H1 (cell line): ENCODE data around the gene RAB26. TPM values are rescaled to one million over a fixed set of nuclear protein-coding genes. Genes with fewer than 3 reads are reported as not detected.

Experiments used
- CTBP2 ChIP-seq: IDR thresholded peaks from 2 replicates; pipeline ENCODE4 v1.7.0; 2011; ENCODE audit warnings: borderline replicate concordance, mild to moderate bottlenecking, moderate library complexity, mixed read lengths, low read length; ENCODE audit not compliant: insufficient read depth, insufficient read length
- JUN ChIP-seq: IDR thresholded peaks from 2 replicates; pipeline ENCODE4 v1.6.1; 2011; ENCODE audit warnings: low read depth, mild to moderate bottlenecking, improper control_type of control experiment, low read length
- NRF1 ChIP-seq: IDR thresholded peaks from 2 replicates; pipeline ENCODE4 v1.6.1; 2011; ENCODE audit warnings: mild to moderate bottlenecking, low read depth, low read length, improper control_type of control experiment
- RFX5 ChIP-seq: IDR thresholded peaks from 2 replicates; pipeline ENCODE4 v1.6.1; 2011; ENCODE audit warnings: low read depth, low read length, improper control_type of control experiment, borderline replicate concordance
- SIN3A ChIP-seq, 2 experiments: IDR thresholded peaks in 1 of 2; conservative IDR thresholded peaks in 1 of 2; 2 replicates each; pipeline ENCODE4 v1.6.1; 2011 to 2012; ENCODE audit warnings: low read length in 2 of 2, improper control_type of control experiment in 1 of 2, low read depth in 1 of 2, mild to moderate bottlenecking in 1 of 2
- SUZ12 ChIP-seq: fragments of 200-600 bp; sonication (generic); IDR thresholded peaks from 2 replicates; pipeline ENCODE4 v1.6.1; 2012; ENCODE audit warnings: mild to moderate bottlenecking, inconsistent platforms, low read length, moderate library complexity, mixed read lengths
- TAF7 ChIP-seq: optimal IDR thresholded peaks from 2 replicates; pipeline ENCODE3; 2011; ENCODE audit warnings: low read depth, mild to moderate bottlenecking, inconsistent platforms, low read length, moderate library complexity, borderline replicate concordance
- TEAD4 ChIP-seq: IDR thresholded peaks from 2 replicates; pipeline ENCODE4 v1.6.1; 2012; ENCODE audit warnings: low read depth, low read length, inconsistent platforms, mixed read lengths
- polyA plus RNA-seq, 7 experiments: library from polyadenylated mRNA; depleted of rRNA in 3 of 7; stranded (reverse) in 5 of 7; unstranded in 2 of 7; fragments of >200 nt in 5 of 7; fragments of 200-250 nt in 2 of 7; gene quantifications; 1 replicate in 5 of 7; 2 replicates in 1 of 7; 4 replicates in 1 of 7; pipeline versions ENCODE4 v1.2.1 to v1.2.3, GENCODE V29; 2011 to 2013; ENCODE audit warnings: missing spikeins in 2 of 7, mixed read lengths in 2 of 7
- total RNA-seq: library from RNA; stranded (reverse); fragmentation: NEBNext Ultra II Directional; extraction: Animal tissue kit (Norgen Biotek cat#: 25700); gene quantifications from 2 replicates; pipeline ENCODE4 v1.2.1, GENCODE V29; 2021
- TF ChIP-seq, protein P1 (sequence below): fragments of 300-600 bp; sonication (generic); IDR thresholded peaks from 2 replicates; pipeline ENCODE4 v1.7.1; 2012; ENCODE audit warnings: low read length, moderate library complexity, mild to moderate bottlenecking, inconsistent platforms; ENCODE audit not compliant: insufficient replicate concordance
- TF ChIP-seq, protein P2 (sequence below): IDR thresholded peaks from 2 replicates; pipeline ENCODE4 v1.6.1; 2011; ENCODE audit warnings: low read length, improper control_type of control experiment

The RAB26 gene
- total and polyA plus RNA-seq, 2 of the 8 experiments (the other 6 are each of a cell fraction or from before 2014, with no cell fraction given) = 4.3 to 5.4 TPM

DNA sequence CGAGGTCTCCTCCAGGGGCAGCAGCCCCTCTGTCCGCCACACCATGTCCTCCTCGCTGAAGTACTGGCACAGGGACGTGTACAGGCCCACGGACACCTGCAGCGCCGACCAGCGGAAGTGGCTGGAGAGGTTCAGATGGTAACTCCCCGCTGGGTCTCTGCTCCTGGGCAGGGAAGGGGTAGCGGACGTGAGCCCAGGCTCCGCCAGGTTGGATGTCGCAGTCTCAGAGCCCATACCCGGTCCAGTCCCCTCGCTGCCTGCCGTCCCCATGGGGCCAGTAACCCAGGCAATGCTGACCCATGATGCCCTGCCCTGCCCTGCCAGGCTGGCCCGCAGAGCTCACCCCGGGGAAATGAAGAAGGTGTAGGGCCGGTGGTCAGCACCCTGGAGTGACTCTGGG lies 46.0 kb upstream of the RAB26 start (continued):
- TF ChIP-seq, protein P1, sequence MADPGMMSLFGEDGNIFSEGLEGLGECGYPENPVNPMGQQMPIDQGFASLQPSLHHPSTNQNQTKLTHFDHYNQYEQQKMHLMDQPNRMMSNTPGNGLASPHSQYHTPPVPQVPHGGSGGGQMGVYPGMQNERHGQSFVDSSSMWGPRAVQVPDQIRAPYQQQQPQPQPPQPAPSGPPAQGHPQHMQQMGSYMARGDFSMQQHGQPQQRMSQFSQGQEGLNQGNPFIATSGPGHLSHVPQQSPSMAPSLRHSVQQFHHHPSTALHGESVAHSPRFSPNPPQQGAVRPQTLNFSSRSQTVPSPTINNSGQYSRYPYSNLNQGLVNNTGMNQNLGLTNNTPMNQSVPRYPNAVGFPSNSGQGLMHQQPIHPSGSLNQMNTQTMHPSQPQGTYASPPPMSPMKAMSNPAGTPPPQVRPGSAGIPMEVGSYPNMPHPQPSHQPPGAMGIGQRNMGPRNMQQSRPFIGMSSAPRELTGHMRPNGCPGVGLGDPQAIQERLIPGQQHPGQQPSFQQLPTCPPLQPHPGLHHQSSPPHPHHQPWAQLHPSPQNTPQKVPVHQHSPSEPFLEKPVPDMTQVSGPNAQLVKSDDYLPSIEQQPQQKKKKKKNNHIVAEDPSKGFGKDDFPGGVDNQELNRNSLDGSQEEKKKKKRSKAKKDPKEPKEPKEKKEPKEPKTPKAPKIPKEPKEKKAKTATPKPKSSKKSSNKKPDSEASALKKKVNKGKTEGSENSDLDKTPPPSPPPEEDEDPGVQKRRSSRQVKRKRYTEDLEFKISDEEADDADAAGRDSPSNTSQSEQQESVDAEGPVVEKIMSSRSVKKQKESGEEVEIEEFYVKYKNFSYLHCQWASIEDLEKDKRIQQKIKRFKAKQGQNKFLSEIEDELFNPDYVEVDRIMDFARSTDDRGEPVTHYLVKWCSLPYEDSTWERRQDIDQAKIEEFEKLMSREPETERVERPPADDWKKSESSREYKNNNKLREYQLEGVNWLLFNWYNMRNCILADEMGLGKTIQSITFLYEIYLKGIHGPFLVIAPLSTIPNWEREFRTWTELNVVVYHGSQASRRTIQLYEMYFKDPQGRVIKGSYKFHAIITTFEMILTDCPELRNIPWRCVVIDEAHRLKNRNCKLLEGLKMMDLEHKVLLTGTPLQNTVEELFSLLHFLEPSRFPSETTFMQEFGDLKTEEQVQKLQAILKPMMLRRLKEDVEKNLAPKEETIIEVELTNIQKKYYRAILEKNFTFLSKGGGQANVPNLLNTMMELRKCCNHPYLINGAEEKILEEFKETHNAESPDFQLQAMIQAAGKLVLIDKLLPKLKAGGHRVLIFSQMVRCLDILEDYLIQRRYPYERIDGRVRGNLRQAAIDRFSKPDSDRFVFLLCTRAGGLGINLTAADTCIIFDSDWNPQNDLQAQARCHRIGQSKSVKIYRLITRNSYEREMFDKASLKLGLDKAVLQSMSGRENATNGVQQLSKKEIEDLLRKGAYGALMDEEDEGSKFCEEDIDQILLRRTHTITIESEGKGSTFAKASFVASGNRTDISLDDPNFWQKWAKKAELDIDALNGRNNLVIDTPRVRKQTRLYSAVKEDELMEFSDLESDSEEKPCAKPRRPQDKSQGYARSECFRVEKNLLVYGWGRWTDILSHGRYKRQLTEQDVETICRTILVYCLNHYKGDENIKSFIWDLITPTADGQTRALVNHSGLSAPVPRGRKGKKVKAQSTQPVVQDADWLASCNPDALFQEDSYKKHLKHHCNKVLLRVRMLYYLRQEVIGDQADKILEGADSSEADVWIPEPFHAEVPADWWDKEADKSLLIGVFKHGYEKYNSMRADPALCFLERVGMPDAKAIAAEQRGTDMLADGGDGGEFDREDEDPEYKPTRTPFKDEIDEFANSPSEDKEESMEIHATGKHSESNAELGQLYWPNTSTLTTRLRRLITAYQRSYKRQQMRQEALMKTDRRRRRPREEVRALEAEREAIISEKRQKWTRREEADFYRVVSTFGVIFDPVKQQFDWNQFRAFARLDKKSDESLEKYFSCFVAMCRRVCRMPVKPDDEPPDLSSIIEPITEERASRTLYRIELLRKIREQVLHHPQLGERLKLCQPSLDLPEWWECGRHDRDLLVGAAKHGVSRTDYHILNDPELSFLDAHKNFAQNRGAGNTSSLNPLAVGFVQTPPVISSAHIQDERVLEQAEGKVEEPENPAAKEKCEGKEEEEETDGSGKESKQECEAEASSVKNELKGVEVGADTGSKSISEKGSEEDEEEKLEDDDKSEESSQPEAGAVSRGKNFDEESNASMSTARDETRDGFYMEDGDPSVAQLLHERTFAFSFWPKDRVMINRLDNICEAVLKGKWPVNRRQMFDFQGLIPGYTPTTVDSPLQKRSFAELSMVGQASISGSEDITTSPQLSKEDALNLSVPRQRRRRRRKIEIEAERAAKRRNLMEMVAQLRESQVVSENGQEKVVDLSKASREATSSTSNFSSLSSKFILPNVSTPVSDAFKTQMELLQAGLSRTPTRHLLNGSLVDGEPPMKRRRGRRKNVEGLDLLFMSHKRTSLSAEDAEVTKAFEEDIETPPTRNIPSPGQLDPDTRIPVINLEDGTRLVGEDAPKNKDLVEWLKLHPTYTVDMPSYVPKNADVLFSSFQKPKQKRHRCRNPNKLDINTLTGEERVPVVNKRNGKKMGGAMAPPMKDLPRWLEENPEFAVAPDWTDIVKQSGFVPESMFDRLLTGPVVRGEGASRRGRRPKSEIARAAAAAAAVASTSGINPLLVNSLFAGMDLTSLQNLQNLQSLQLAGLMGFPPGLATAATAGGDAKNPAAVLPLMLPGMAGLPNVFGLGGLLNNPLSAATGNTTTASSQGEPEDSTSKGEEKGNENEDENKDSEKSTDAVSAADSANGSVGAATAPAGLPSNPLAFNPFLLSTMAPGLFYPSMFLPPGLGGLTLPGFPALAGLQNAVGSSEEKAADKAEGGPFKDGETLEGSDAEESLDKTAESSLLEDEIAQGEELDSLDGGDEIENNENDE = no peak
- TF ChIP-seq TAF7 = no peak
- no peak for TF ChIP-seq NRF1
- TF ChIP-seq RFX5 = no peak
- TF ChIP-seq TEAD4 = no peak
- TF ChIP-seq SIN3A (conservative IDR thresholded peaks at IDR 0.05 in 1 of 2, IDR thresholded peaks at IDR 0.05 in 1 of 2; ENCODE audit: low read depth in 1 of 2, low read length in 2 of 2) = no peak
- no peak for TF ChIP-seq CTBP2
- TF ChIP-seq, protein P2, sequence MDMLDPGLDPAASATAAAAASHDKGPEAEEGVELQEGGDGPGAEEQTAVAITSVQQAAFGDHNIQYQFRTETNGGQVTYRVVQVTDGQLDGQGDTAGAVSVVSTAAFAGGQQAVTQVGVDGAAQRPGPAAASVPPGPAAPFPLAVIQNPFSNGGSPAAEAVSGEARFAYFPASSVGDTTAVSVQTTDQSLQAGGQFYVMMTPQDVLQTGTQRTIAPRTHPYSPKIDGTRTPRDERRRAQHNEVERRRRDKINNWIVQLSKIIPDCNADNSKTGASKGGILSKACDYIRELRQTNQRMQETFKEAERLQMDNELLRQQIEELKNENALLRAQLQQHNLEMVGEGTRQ = no peak
- TF ChIP-seq SUZ12 = no peak
- no peak for TF ChIP-seq JUN
